Measurements from ENCODE around the gene ERN1. TPM values are rescaled to one million over a fixed set of nuclear protein-coding genes. Genes with fewer than 3 reads are reported as not detected.

ERN1 gene
- total and polyA plus RNA-seq, 2 of the 13 experiments (the other 11 are each of a cell fraction or from before 2014, with no cell fraction given) = 6.0 to 12.7 TPM

DNA sequence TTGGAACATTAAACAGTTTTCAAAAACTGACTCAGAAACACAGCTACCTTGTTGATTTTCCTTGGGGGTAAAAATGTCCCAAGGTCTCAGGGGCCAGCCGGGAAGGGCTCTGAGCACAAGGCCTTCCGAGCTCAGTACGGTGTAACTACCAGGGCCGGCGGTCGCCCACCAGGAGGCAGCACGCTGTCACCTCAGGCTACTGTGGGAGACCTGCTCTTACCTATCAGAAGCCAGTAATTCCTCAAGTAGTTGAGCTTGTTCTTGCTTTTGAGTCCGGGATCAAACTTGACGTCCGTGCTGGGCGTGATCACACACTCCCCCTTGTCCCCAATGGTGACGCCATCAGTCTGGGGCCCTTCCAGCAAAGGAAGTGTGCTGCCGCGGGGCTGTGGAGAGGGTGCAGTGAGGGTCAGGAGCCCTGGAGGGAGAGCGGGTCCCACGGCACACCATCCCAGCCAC, 66.1 kb downstream of the ERN1 start (continued):
- TF ChIP-seq, protein P1, sequence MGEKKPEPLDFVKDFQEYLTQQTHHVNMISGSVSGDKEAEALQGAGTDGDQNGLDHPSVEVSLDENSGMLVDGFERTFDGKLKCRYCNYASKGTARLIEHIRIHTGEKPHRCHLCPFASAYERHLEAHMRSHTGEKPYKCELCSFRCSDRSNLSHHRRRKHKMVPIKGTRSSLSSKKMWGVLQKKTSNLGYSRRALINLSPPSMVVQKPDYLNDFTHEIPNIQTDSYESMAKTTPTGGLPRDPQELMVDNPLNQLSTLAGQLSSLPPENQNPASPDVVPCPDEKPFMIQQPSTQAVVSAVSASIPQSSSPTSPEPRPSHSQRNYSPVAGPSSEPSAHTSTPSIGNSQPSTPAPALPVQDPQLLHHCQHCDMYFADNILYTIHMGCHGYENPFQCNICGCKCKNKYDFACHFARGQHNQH (CRISPR knock-in tag; IDR thresholded peaks at IDR 0.05) = peak; percentile 35; the same call in 1 of the 2 replicates
- TF ChIP-seq AKAP8 (CRISPR knock-in tag; IDR thresholded peaks at IDR 0.05) = no peak
- TF ChIP-seq XRCC5 (optimal IDR thresholded peaks at IDR 0.05; ENCODE audit: low read length) = peak; percentile 92
- TF ChIP-seq EEA1 (CRISPR knock-in tag; IDR thresholded peaks at IDR 0.05; ENCODE audit: borderline replicate concordance) = 0 out of 2 replicates have a peak, but pooled peaks have one; percentile 33
- peak; percentile 88 for TF ChIP-seq ZBTB38 (CRISPR knock-in tag; IDR thresholded peaks at IDR 0.05)
- 0 out of 2 replicates have a peak, but pooled peaks have one; percentile 51 for TF ChIP-seq TSC22D2 (CRISPR knock-in tag; IDR thresholded peaks at IDR 0.05; ENCODE audit: borderline replicate concordance)
- TF ChIP-seq SALL1 (CRISPR knock-in tag; IDR thresholded peaks at IDR 0.05) = peak; percentile 64
- no peak for TF ChIP-seq NFE2L2 (IDR thresholded peaks at IDR 0.05; ENCODE audit: low read length)
- TF ChIP-seq PAX8 (CRISPR knock-in tag; IDR thresholded peaks at IDR 0.05; ENCODE audit: borderline replicate concordance) = no peak
- TF ChIP-seq FOXA1 (IDR thresholded peaks at IDR 0.05) = no peak
- 0 out of 2 replicates have a peak, but pooled peaks have one; percentile 38 for TF ChIP-seq FOXA1 (CRISPR knock-in tag; IDR thresholded peaks at IDR 0.05)
- TF ChIP-seq ZFX (CRISPR knock-in tag; IDR thresholded peaks at IDR 0.05; ENCODE audit: low read depth) = peak; percentile 34; the same call in 1 of the 2 replicates
- no peak for TF ChIP-seq ZHX2 (IDR thresholded peaks at IDR 0.05; ENCODE audit: low read depth)
- TF ChIP-seq ZHX2 (CRISPR knock-in tag; IDR thresholded peaks at IDR 0.05; ENCODE audit: borderline replicate concordance) = no peak
- no peak for TF ChIP-seq MBD4 (IDR thresholded peaks at IDR 0.05; ENCODE audit: borderline replicate concordance, low read length)
- no peak for TF ChIP-seq ZNF605 (CRISPR knock-in tag; IDR thresholded peaks at IDR 0.05)
- TF ChIP-seq DMTF1 (CRISPR knock-in tag; IDR thresholded peaks at IDR 0.05) = no peak
- TF ChIP-seq, protein P2, sequence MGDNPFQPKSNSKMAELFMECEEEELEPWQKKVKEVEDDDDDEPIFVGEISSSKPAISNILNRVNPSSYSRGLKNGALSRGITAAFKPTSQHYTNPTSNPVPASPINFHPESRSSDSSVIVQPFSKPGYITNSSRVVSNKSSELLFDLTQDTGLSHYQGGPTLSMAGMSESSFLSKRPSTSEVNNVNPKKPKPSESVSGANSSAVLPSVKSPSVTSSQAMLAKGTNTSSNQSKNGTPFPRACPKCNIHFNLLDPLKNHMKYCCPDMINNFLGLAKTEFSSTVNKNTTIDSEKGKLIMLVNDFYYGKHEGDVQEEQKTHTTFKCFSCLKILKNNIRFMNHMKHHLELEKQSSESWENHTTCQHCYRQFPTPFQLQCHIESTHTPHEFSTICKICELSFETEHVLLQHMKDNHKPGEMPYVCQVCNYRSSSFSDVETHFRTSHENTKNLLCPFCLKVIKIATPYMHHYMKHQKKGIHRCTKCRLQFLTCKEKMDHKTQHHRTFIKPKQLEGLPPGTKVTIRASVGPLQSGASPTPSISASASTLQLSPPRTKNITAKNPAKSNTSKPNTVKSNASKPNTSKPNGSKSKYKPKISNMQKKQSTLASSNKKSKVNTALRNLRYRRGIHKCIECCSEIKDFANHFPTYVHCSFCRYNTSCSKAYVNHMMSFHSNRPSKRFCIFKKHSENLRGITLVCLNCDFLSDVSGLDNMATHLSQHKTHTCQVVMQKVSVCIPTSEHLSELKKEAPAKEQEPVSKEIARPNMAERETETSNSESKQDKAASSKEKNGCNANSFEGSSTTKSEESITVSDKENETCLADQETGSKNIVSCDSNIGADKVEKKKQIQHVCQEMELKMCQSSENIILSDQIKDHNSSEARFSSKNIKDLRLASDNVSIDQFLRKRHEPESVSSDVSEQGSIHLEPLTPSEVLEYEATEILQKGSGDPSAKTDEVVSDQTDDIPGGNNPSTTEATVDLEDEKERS (CRISPR knock-in tag; IDR thresholded peaks at IDR 0.05) = no peak

Data from HepG2 (cell line).